H9 (cell line): Measurements from ENCODE around the gene STK25. TPM values are rescaled to one million over a fixed set of nuclear protein-coding genes. Genes with fewer than 3 reads are reported as not detected.

ENCODE experiments used
- DNase-seq: peaks from one replicate; pipeline ENCODE4 v3.0.0-alpha.2; 2017
- H2AFZ ChIP-seq: one replicate; pipeline ENCODE4 v1.6.1; 2013; ENCODE audit warnings: mild to moderate bottlenecking, low read length, control low read depth, moderate library complexity
- H2AK5ac ChIP-seq: 2 replicates; pipeline ENCODE4 v1.6.1; 2013; ENCODE audit warnings: low read length, control low read depth, mixed read lengths; ENCODE audit not compliant: insufficient read length
- H2BK120ac ChIP-seq: one replicate; pipeline ENCODE4 v1.6.1; 2013; ENCODE audit warnings: low read depth, mild to moderate bottlenecking, low read length, control low read depth, inconsistent platforms; ENCODE audit not compliant: poor library complexity, severe bottlenecking
- H2BK12ac ChIP-seq: 2 replicates; pipeline ENCODE4 v1.6.1; 2013; ENCODE audit warnings: low read length, control low read depth, mixed read lengths, low read depth; ENCODE audit not compliant: insufficient read length
- H2BK15ac ChIP-seq: 2 replicates; pipeline ENCODE4 v1.6.1; 2013; ENCODE audit warnings: low read depth, low read length, control low read depth
- H2BK20ac ChIP-seq: one replicate; pipeline ENCODE4 v1.6.1; 2013; ENCODE audit warnings: low read depth, mild to moderate bottlenecking, low read length, control low read depth, inconsistent platforms; ENCODE audit not compliant: poor library complexity, severe bottlenecking
- H2BK5ac ChIP-seq: 2 replicates; pipeline ENCODE4 v1.6.1; 2013; ENCODE audit warnings: low read length, control low read depth, mixed read lengths; ENCODE audit not compliant: insufficient read length
- H3K14ac ChIP-seq: 2 replicates; pipeline ENCODE4 v1.6.1; 2013; ENCODE audit warnings: low read length, control low read depth; ENCODE audit not compliant: insufficient read depth
- H3K18ac ChIP-seq: 2 replicates; pipeline ENCODE4 v1.6.1; 2013; ENCODE audit warnings: low read depth, mild to moderate bottlenecking, mixed read lengths, low read length, control low read depth; ENCODE audit not compliant: insufficient read length
- H3K23ac ChIP-seq: 2 replicates; pipeline ENCODE4 v1.6.1; 2013; ENCODE audit warnings: low read length, control low read depth, mixed read lengths, low read depth; ENCODE audit not compliant: insufficient read length
- H3K23me2 ChIP-seq: 2 replicates; pipeline ENCODE4 v1.6.1; 2013; ENCODE audit warnings: low read depth, mild to moderate bottlenecking, mixed read lengths, low read length, control low read depth; ENCODE audit not compliant: insufficient read length, poor library complexity, severe bottlenecking
- H3K27ac ChIP-seq: 2 replicates; pipeline ENCODE4 v1.5.1; 2013; ENCODE audit warnings: low read length, control low read depth, mixed read lengths, low read depth; ENCODE audit not compliant: insufficient read length
- H3K27me3 ChIP-seq: 2 replicates; pipeline ENCODE4 v1.6.1; 2013; ENCODE audit warnings: low read length, control low read depth, inconsistent platforms; ENCODE audit not compliant: insufficient read depth
- H3K4ac ChIP-seq: 2 replicates; pipeline ENCODE4 v1.6.1; 2013; ENCODE audit warnings: low read depth, mild to moderate bottlenecking, control low read depth, inconsistent platforms, low read length, moderate library complexity
- H3K4me1 ChIP-seq: 2 replicates; pipeline ENCODE4 v1.6.1; 2013; ENCODE audit warnings: low read length, control low read depth, inconsistent platforms; ENCODE audit not compliant: insufficient read depth
- H3K4me2 ChIP-seq: 2 replicates; pipeline ENCODE4 v1.6.1; 2013; ENCODE audit warnings: low read length, control low read depth, mixed read lengths; ENCODE audit not compliant: insufficient read length, insufficient read depth
- H3K56ac ChIP-seq: 2 replicates; pipeline ENCODE4 v1.6.1; 2013; ENCODE audit warnings: low read depth, mild to moderate bottlenecking, mixed read lengths, low read length, control low read depth; ENCODE audit not compliant: insufficient read length
- H3K79me1 ChIP-seq: 2 replicates; pipeline ENCODE4 v1.6.1; 2013; ENCODE audit warnings: low read depth, mild to moderate bottlenecking, moderate library complexity, low read length, control low read depth, inconsistent platforms; ENCODE audit not compliant: insufficient read depth, poor library complexity, severe bottlenecking
- H3K79me2 ChIP-seq: 2 replicates; pipeline ENCODE4 v1.6.1; 2013; ENCODE audit warnings: low read length, control low read depth, inconsistent platforms; ENCODE audit not compliant: insufficient read depth
- H3K9ac ChIP-seq: 2 replicates; pipeline ENCODE4 v1.6.1; 2013; ENCODE audit warnings: low read length, control low read depth, mixed read lengths; ENCODE audit not compliant: insufficient read length; ENCODE audit errors: extremely low read depth
- H3K9me3 ChIP-seq: one replicate; pipeline ENCODE4 v1.6.1; 2013; ENCODE audit warnings: low read depth, low read length, inconsistent platforms; ENCODE audit not compliant: control insufficient read depth
- H3T11ph ChIP-seq: one replicate; pipeline ENCODE4 v1.6.1; 2013; ENCODE audit warnings: mild to moderate bottlenecking, low read length, control low read depth, inconsistent platforms
- H4K20me1 ChIP-seq: one replicate; pipeline ENCODE4 v1.6.1; 2013; ENCODE audit not compliant: control insufficient read depth, insufficient read length, insufficient read depth
- H4K5ac ChIP-seq: 2 replicates; pipeline ENCODE4 v1.6.1; 2013; ENCODE audit warnings: low read depth, mild to moderate bottlenecking, mixed read lengths, low read length, control low read depth; ENCODE audit not compliant: insufficient read length
- H4K8ac ChIP-seq: replicated peaks from 2 replicates; pipeline ENCODE4 v1.6.1; 2013; ENCODE audit warnings: low read length, control low read depth, mixed read lengths, low read depth; ENCODE audit not compliant: insufficient read length
- H4K91ac ChIP-seq: 2 replicates; pipeline ENCODE4 v1.6.1; 2013; ENCODE audit warnings: low read depth, mild to moderate bottlenecking, moderate library complexity, mixed read lengths, low read length, control low read depth; ENCODE audit not compliant: insufficient read length
- H3K27ac Mint-ChIP-seq, 3 experiments: 2 replicates in 2 of 3; 3 replicates in 1 of 3; pipeline ENCODE4 v1.8.0; 2020 to 2021; ENCODE audit warnings: mixed read lengths in 3 of 3, mild to moderate bottlenecking in 1 of 3, moderate library complexity in 1 of 3
- H3K27me3 Mint-ChIP-seq: 2 replicates; pipeline ENCODE4 v1.8.0; 2021; ENCODE audit warnings: low read depth, mild to moderate bottlenecking, moderate library complexity, mixed read lengths
- H3K36me3 Mint-ChIP-seq, 3 experiments: 2 replicates in 2 of 3; 3 replicates in 1 of 3; pipeline ENCODE4 v1.8.0; 2020 to 2021; ENCODE audit warnings: low read depth in 3 of 3, mixed read lengths in 3 of 3; ENCODE audit not compliant: insufficient read depth in 1 of 3
- H3K4me1 Mint-ChIP-seq, 2 experiments: 2 replicates each; pipeline ENCODE4 v1.8.0; 2020; ENCODE audit warnings: mixed read lengths in 2 of 2
- H3K4me3 Mint-ChIP-seq, 2 experiments: 2 replicates in 1 of 2; 3 replicates in 1 of 2; pipeline ENCODE4 v1.8.0; 2020 to 2021; ENCODE audit warnings: mild to moderate bottlenecking in 2 of 2, mixed read lengths in 2 of 2, moderate library complexity in 1 of 2
- H3K9me3 Mint-ChIP-seq, 2 experiments: 2 replicates in 1 of 2; 3 replicates in 1 of 2; pipeline ENCODE4 v1.8.0; 2020; ENCODE audit warnings: mild to moderate bottlenecking in 2 of 2, mixed read lengths in 2 of 2, moderate library complexity in 1 of 2
- CTCF ChIP-seq: fragments of 200-600 bp; sonication (generic); conservative IDR thresholded peaks from 3 replicates; pipeline ENCODE4 v1.8.0; 2021; ENCODE audit warnings: antibody characterized with exemption, mild to moderate bottlenecking
- WGBS: extraction: QIAGEN DNeasy Blood & Tissue Kit; methylation state at CpG from one replicate; pipeline ENCODE4 v1.1.7; 2013; ENCODE audit warnings: missing lambda C conversion rate, low lambda C conversion rate, mixed read lengths; ENCODE audit not compliant: insufficient read length; ENCODE audit errors: extremely low coverage; 5-methylcytosine and 5-hydroxymethylcytosine counted together
- total RNA-seq: library from RNA; stranded (reverse); gene quantifications from 2 replicates; pipeline ENCODE4 v1.2.1, GENCODE V29; 2021

Gene STK25
- total RNA-seq, 1 experiment from 2014 or later: 189 TPM

GRCh38 chr2:241460631-241461030 is 47.8 kb downstream of the STK25 start:
- TF ChIP-seq CTCF: no peak
- no peak overlapping the region for H3K27ac Mint-ChIP-seq

More at GRCh38 chr2:241460631-241461030, 47.8 kb downstream of the STK25 start:
- Histone ChIP-seq H4K20me1 (no peaks in the 10 kb centered on the region), H3K23ac (no peak overlapping the region), H3K27ac (no peak overlapping the region), H2BK5ac (no peak overlapping the region), H3K18ac (no peak overlapping the region), H4K91ac (no peak overlapping the region), H4K8ac (no peak overlapping the region), H2AFZ (no peak overlapping the region), H3K27me3 (no peaks in the 10 kb centered on the region), H2BK120ac (no peak overlapping the region), H3K9me3 (no peaks in the 10 kb centered on the region), H2BK15ac (no peak overlapping the region), H3K23me2 (no peaks in the 10 kb centered on the region), H3K56ac (no peak overlapping the region), H3K4me2 (no peak overlapping the region), H3K14ac (no peak overlapping the region), H2AK5ac (no peak overlapping the region), H3K79me1 (no peaks in the 10 kb centered on the region), H3K4ac (no peak overlapping the region), H3T11ph (no peak overlapping the region), H2BK20ac (no peak overlapping the region), H4K5ac (no peak overlapping the region), H3K9ac (no peak overlapping the region), H3K4me1 (no peaks in the 10 kb centered on the region), H2BK12ac (no peak overlapping the region), H3K79me2 (no peaks in the 10 kb centered on the region)
- Mint-ChIP-seq H3K27me3 (no peaks in the 10 kb centered on the region; the same call in none of the 2 replicates), H3K9me3 (no peaks in the 10 kb centered on the region), H3K4me3 (no peak overlapping the region), H3K36me3 (no peaks in the 10 kb centered on the region; a peak in 1 of 7 replicates), H3K4me1 (peaks cover 2 to 9% of the 10 kb centered on the region in 2 experiments; a peak in 2 of 4 replicates)
- no peak for DNase-seq
- WGBS: no CpG with 5 or more reads among the region's 3 CpGs
